SK-N-SH (cell line): Measurements from ENCODE around the gene LSM8. TPM values are rescaled to one million over a fixed set of nuclear protein-coding genes. Genes with fewer than 3 reads are reported as not detected.

ENCODE experiments used
- CTCF ChIA-PET: fragments of 300-600, 350-600 bp; formaldehyde crosslinking; extraction: SDS; loops from one replicate; lab custom pipeline; 2021; lab: Yijun Ruan, JAX
- POLR2A ChIA-PET: fragments of 350-600 bp; sonication (Branson Sonifier 250); formaldehyde crosslinking; extraction: SDS; loops from one replicate; lab custom pipeline; 2020; ENCODE audit warnings: antibody characterized with exemption, inconsistent platforms; lab: Yijun Ruan, JAX
- DNase-seq: peaks from one replicate; pipeline ENCODE4 v3.0.0; 2012
- H2AFZ ChIP-seq: fragments of 200-600 bp; sonication (generic); 2 replicates; pipeline ENCODE4 v1.8.1; 2016; ENCODE audit warnings: antibody characterized with exemption, mild to moderate bottlenecking, low read depth
- H3F3A ChIP-seq: fragments of 200-600 bp; sonication (generic); replicated peaks from 2 replicates; pipeline ENCODE3; 2016; ENCODE audit warnings: antibody characterized with exemption, mild to moderate bottlenecking; ENCODE audit not compliant: insufficient read depth
- H3K27ac ChIP-seq, 2 experiments: fragments of 200-500 bp in 1 of 2; fragments of 200-600 bp in 1 of 2; sonication (Bioruptor generic) in 1 of 2; sonication (generic), shearing (Covaris generic) in 1 of 2; 2 replicates each; pipeline versions ENCODE4 v1.5.1 to v1.6.1; 2014 to 2016; ENCODE audit warnings: low read depth in 2 of 2, inconsistent platforms in 1 of 2, low read length in 1 of 2, mild to moderate bottlenecking in 1 of 2, mixed read lengths in 1 of 2
- H3K27me3 ChIP-seq: fragments of 200-600 bp; sonication (generic), shearing (Covaris generic); 2 replicates; pipeline ENCODE4 v1.6.1; 2016; ENCODE audit warnings: mixed run types; ENCODE audit not compliant: insufficient read depth
- H3K36me3 ChIP-seq, 2 experiments: fragments of 200-500 bp in 1 of 2; fragments of 200-600 bp in 1 of 2; sonication (Bioruptor generic) in 1 of 2; sonication (generic) in 1 of 2; replicated peaks in 1 of 2; 2 replicates each; pipeline versions ENCODE3 to v1.5.1; 2014 to 2016; ENCODE audit warnings: low read length in 1 of 2, mild to moderate bottlenecking in 1 of 2; ENCODE audit not compliant: insufficient read depth in 2 of 2, control insufficient read depth in 1 of 2
- H3K4me1 ChIP-seq, 2 experiments: fragments of 200-500 bp in 1 of 2; fragments of 200-600 bp in 1 of 2; sonication (Bioruptor generic) in 1 of 2; sonication (generic), shearing (Covaris generic) in 1 of 2; 2 replicates each; pipeline versions ENCODE4 v1.5.1 to v1.6.1; 2014 to 2016; ENCODE audit warnings: low read depth in 1 of 2, low read length in 1 of 2, mixed run types in 1 of 2; ENCODE audit not compliant: insufficient read depth in 2 of 2, control insufficient read depth in 1 of 2
- H3K4me2 ChIP-seq: fragments of 200-600 bp; sonication (generic), shearing (Covaris generic); 2 replicates; pipeline ENCODE4 v1.6.1; 2017; ENCODE audit warnings: mixed run types
- H3K4me3 ChIP-seq, 2 experiments: fragments of 200-500 bp in 1 of 2; fragments of 200-600 bp in 1 of 2; sonication (Bioruptor generic) in 1 of 2; sonication (generic), shearing (Covaris generic) in 1 of 2; 2 replicates each; pipeline versions ENCODE4 v1.5.1 to v1.8.1; 2014 to 2016; ENCODE audit warnings: low read depth in 2 of 2, inconsistent platforms in 1 of 2, low read length in 1 of 2, mild to moderate bottlenecking in 1 of 2, mixed read lengths in 1 of 2, moderate library complexity in 1 of 2
- H3K79me2 ChIP-seq: fragments of 200-600 bp; sonication (generic); 2 replicates; pipeline ENCODE4 v1.8.1; 2017; ENCODE audit warnings: mild to moderate bottlenecking; ENCODE audit not compliant: insufficient read depth
- H3K9ac ChIP-seq: fragments of 200-600 bp; sonication (generic); 2 replicates; pipeline ENCODE4 v1.6.1; 2017; ENCODE audit warnings: mixed run types
- H3K9me2 ChIP-seq: fragments of 200-600 bp; sonication (generic); 2 replicates; pipeline ENCODE4 v1.6.1; 2017; ENCODE audit warnings: mixed run types
- H3K9me3 ChIP-seq: fragments of 200-600 bp; sonication (generic); 2 replicates; pipeline ENCODE4 v1.6.1; 2017; ENCODE audit warnings: mixed run types, mild to moderate bottlenecking, moderate library complexity
- H4K20me1 ChIP-seq: fragments of 200-600 bp; sonication (generic); 2 replicates; pipeline ENCODE4 v1.6.1; 2017; ENCODE audit warnings: mild to moderate bottlenecking, mixed run types; ENCODE audit not compliant: insufficient read depth
- EP300 ChIP-seq, 2 experiments: IDR thresholded peaks; 2 replicates each; pipeline versions ENCODE4 v1.4.0 to v1.6.1; 2012; ENCODE audit warnings: borderline replicate concordance in 1 of 2, low read depth in 1 of 2, low read length in 1 of 2
- JUND ChIP-seq: IDR thresholded peaks from 2 replicates; pipeline ENCODE4 v1.4.0; 2012
- MAX ChIP-seq: IDR thresholded peaks from 2 replicates; pipeline ENCODE4 v1.4.0; 2012; ENCODE audit warnings: low read depth
- MEF2A ChIP-seq: IDR thresholded peaks from 2 replicates; pipeline ENCODE4 v1.4.0; 2012; ENCODE audit warnings: low read depth, borderline replicate concordance
- MXI1 ChIP-seq: IDR thresholded peaks from 2 replicates; pipeline ENCODE4 v1.6.1; 2012; ENCODE audit warnings: mild to moderate bottlenecking, low read depth, low read length, improper control_type of control experiment
- NRF1 ChIP-seq: IDR thresholded peaks from 2 replicates; pipeline ENCODE4 v1.6.1; 2012; ENCODE audit warnings: low read depth, mild to moderate bottlenecking, low read length
- RAD21 ChIP-seq: IDR thresholded peaks from 2 replicates; pipeline ENCODE4 v1.6.1; 2012; ENCODE audit warnings: mild to moderate bottlenecking, low read length
- WGBS: methylation state at CpG from one replicate; pipeline ENCODE4 v1.1.6; 2017; ENCODE audit warnings: low lambda C conversion rate; 5-methylcytosine and 5-hydroxymethylcytosine counted together
- polyA plus RNA-seq, 3 experiments: library from polyadenylated mRNA; depleted of rRNA; stranded (reverse); fragments of >200 nt; gene quantifications; 2 replicates each; pipeline ENCODE4 v1.2.3, GENCODE V29; 2012
- TF ChIP-seq, protein P1 (sequence below): IDR thresholded peaks from 2 replicates; pipeline ENCODE4 v1.6.1; 2012; ENCODE audit warnings: mild to moderate bottlenecking, low read depth, low read length, moderate library complexity
- TF ChIP-seq, protein P2 (sequence below): fragments of 200-600 bp; sonication (generic); IDR thresholded peaks from 2 replicates; pipeline ENCODE4 v1.6.1; 2017; ENCODE audit warnings: antibody characterized with exemption, mild to moderate bottlenecking, moderate library complexity

The LSM8 gene
- polyA plus RNA-seq, 1 of the 3 experiments (the other 2 are of a cell fraction), result 52.8 TPM

- Histone ChIP-seq H3K27me3 (no peaks in the 10 kb centered on the region), H3K4me1 (no peaks in the 10 kb centered on the region), H3F3A (no peaks in the 10 kb centered on the region), H2AFZ (no peak overlapping the region), H3K4me3 (no peak overlapping the region), H3K9me2 (no peaks in the 10 kb centered on the region), H4K20me1 (no peaks in the 10 kb centered on the region), H3K79me2 (no peaks in the 10 kb centered on the region), H3K4me2 (no peak overlapping the region), H3K27ac (no peak overlapping the region), H3K36me3 (no peaks in the 10 kb centered on the region), H3K9me3 (no peaks in the 10 kb centered on the region), H3K9ac (no peak overlapping the region)
- POLR2A ChIA-PET, result no interaction called here
- CTCF ChIA-PET, result interaction anchor here (0.7 to 2.1 kb wide), 7 partner anchors 9 to 693 kb away, joined by 3 to 9 read pairs (median 4); no protein-coding TSS in a partner anchor
- no peak for DNase-seq
- 0% methylated on average over 1 of the region's 1 CpG for WGBS
- TF ChIP-seq JUND, result no peak
- TF ChIP-seq, protein P1, sequence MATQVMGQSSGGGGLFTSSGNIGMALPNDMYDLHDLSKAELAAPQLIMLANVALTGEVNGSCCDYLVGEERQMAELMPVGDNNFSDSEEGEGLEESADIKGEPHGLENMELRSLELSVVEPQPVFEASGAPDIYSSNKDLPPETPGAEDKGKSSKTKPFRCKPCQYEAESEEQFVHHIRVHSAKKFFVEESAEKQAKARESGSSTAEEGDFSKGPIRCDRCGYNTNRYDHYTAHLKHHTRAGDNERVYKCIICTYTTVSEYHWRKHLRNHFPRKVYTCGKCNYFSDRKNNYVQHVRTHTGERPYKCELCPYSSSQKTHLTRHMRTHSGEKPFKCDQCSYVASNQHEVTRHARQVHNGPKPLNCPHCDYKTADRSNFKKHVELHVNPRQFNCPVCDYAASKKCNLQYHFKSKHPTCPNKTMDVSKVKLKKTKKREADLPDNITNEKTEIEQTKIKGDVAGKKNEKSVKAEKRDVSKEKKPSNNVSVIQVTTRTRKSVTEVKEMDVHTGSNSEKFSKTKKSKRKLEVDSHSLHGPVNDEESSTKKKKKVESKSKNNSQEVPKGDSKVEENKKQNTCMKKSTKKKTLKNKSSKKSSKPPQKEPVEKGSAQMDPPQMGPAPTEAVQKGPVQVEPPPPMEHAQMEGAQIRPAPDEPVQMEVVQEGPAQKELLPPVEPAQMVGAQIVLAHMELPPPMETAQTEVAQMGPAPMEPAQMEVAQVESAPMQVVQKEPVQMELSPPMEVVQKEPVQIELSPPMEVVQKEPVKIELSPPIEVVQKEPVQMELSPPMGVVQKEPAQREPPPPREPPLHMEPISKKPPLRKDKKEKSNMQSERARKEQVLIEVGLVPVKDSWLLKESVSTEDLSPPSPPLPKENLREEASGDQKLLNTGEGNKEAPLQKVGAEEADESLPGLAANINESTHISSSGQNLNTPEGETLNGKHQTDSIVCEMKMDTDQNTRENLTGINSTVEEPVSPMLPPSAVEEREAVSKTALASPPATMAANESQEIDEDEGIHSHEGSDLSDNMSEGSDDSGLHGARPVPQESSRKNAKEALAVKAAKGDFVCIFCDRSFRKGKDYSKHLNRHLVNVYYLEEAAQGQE, result no peak
- TF ChIP-seq MEF2A, result no peak
Observed at GRCh38 chr7:118152149-118152548, 31.8 kb upstream of the LSM8 start.

GRCh38 chr7:118152654-118153053, 31.3 kb upstream of the LSM8 start:
- DNase-seq, result no peak
- Histone ChIP-seq H3K9me3 (no peaks in the 10 kb centered on the region), H4K20me1 (no peaks in the 10 kb centered on the region), H2AFZ (no peak overlapping the region), H3K4me1 (no peaks in the 10 kb centered on the region), H3F3A (no peaks in the 10 kb centered on the region), H3K36me3 (no peaks in the 10 kb centered on the region), H3K27me3 (no peaks in the 10 kb centered on the region), H3K27ac (no peak overlapping the region), H3K9ac (no peak overlapping the region), H3K4me3 (no peak overlapping the region), H3K9me2 (no peaks in the 10 kb centered on the region), H3K79me2 (no peaks in the 10 kb centered on the region), H3K4me2 (no peak overlapping the region)
- ChIA-PET POLR2A (no interaction called here), CTCF (interaction anchor here (0.7 to 2.1 kb wide), 7 partner anchors 9 to 694 kb away, joined by 3 to 9 read pairs (median 6); no protein-coding TSS in a partner anchor)
- no peak for TF ChIP-seq NRF1
- no peak for TF ChIP-seq EP300 (IDR thresholded peaks at IDR 0.05; ENCODE audit: borderline replicate concordance in 1 of 2, low read depth in 1 of 2, low read length in 1 of 2)
- TF ChIP-seq MXI1, result no peak

- no peak overlapping the region for H3K27ac ChIP-seq
- no peak overlapping the region; a peak in 1 of 4 replicates for H3K4me3 ChIP-seq
- no peaks in the 10 kb centered on the region for H3K27me3 ChIP-seq
- H3K4me2 ChIP-seq, result no peak overlapping the region
- CTCF ChIA-PET, result interaction anchor here (0.6 to 2.1 kb wide), 22 partner anchors 8 to 1244 kb away, joined by 3 to 9 read pairs (median 4); no protein-coding TSS in a partner anchor
- H3K36me3 ChIP-seq, result no peaks in the 10 kb centered on the region
- no peaks in the 10 kb centered on the region for H3K4me1 ChIP-seq
- POLR2A ChIA-PET, result no interaction called here
- no peak overlapping the region for H2AFZ ChIP-seq
- no peaks in the 10 kb centered on the region for H3K9me2 ChIP-seq
- no peak overlapping the region for H3K9ac ChIP-seq
- no peaks in the 10 kb centered on the region for H3F3A ChIP-seq
- peak; percentile 14 for DNase-seq
- TF ChIP-seq, protein P2, sequence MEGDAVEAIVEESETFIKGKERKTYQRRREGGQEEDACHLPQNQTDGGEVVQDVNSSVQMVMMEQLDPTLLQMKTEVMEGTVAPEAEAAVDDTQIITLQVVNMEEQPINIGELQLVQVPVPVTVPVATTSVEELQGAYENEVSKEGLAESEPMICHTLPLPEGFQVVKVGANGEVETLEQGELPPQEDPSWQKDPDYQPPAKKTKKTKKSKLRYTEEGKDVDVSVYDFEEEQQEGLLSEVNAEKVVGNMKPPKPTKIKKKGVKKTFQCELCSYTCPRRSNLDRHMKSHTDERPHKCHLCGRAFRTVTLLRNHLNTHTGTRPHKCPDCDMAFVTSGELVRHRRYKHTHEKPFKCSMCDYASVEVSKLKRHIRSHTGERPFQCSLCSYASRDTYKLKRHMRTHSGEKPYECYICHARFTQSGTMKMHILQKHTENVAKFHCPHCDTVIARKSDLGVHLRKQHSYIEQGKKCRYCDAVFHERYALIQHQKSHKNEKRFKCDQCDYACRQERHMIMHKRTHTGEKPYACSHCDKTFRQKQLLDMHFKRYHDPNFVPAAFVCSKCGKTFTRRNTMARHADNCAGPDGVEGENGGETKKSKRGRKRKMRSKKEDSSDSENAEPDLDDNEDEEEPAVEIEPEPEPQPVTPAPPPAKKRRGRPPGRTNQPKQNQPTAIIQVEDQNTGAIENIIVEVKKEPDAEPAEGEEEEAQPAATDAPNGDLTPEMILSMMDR, result peak; percentile 72
- peak; percentile 68 for TF ChIP-seq RAD21
- no peak for TF ChIP-seq MAX
- H4K20me1 ChIP-seq, result no peaks in the 10 kb centered on the region
- H3K79me2 ChIP-seq, result no peaks in the 10 kb centered on the region
- peaks cover 9% of the 10 kb centered on the region for H3K9me3 ChIP-seq
- WGBS, result 3% methylated on average over 4 of the region's 4 CpGs
Observed at GRCh38 chr7:118153551-118154177, 30.3 kb upstream of the LSM8 start.
